HFFc6 (cell line): Measurements from ENCODE around the gene TRIM66. TPM values are rescaled to one million over a fixed set of nuclear protein-coding genes. Genes with fewer than 3 reads are reported as not detected.

Experiments used
- DNase-seq: peaks from one replicate; pipeline ENCODE4 v3.0.0-alpha.2; 2018
- H3K27ac Mint-ChIP-seq: 2 replicates; pipeline ENCODE4 v1.8.0; 2020; ENCODE audit warnings: mild to moderate bottlenecking, mixed read lengths
- H3K27me3 Mint-ChIP-seq: 2 replicates; pipeline ENCODE4 v1.8.0; 2021; ENCODE audit warnings: mild to moderate bottlenecking, moderate library complexity, mixed read lengths; ENCODE audit not compliant: insufficient read depth
- H3K36me3 Mint-ChIP-seq: 2 replicates; pipeline ENCODE4 v1.8.0; 2021; ENCODE audit warnings: low read depth, mixed read lengths
- H3K4me1 Mint-ChIP-seq: 2 replicates; pipeline ENCODE4 v1.8.0; 2020; ENCODE audit warnings: low read depth, mixed read lengths
- H3K4me3 Mint-ChIP-seq: 2 replicates; pipeline ENCODE4 v1.8.0; 2020; ENCODE audit warnings: mild to moderate bottlenecking, moderate library complexity, mixed read lengths
- H3K9me3 Mint-ChIP-seq: 2 replicates; pipeline ENCODE4 v1.8.0; 2020; ENCODE audit warnings: mild to moderate bottlenecking, mixed read lengths
- total RNA-seq, 6 experiments: library from RNA; stranded (reverse); fragmentation: NEBNext Ultra II Directional; extraction: Animal tissue kit (Norgen Biotek cat#: 25700); gene quantifications; 2 replicates in 1 of 6; 3 replicates in 5 of 6; pipeline ENCODE4 v1.2.3, GENCODE V29; 2021
- TF ChIP-seq, protein P1 (sequence below): fragments of 200-600 bp; sonication (generic); IDR thresholded peaks from 2 replicates; pipeline ENCODE4 v1.5.0; 2021; ENCODE audit warnings: antibody characterized with exemption, mild to moderate bottlenecking

The TRIM66 gene
- total RNA-seq, 6 experiments from 2014 or later: 4.5 to 6.9 (median 5.6) TPM

GRCh38 chr11:8614497-8614896 lies 68.0 kb downstream of the TRIM66 start:
- TF ChIP-seq, protein P1, sequence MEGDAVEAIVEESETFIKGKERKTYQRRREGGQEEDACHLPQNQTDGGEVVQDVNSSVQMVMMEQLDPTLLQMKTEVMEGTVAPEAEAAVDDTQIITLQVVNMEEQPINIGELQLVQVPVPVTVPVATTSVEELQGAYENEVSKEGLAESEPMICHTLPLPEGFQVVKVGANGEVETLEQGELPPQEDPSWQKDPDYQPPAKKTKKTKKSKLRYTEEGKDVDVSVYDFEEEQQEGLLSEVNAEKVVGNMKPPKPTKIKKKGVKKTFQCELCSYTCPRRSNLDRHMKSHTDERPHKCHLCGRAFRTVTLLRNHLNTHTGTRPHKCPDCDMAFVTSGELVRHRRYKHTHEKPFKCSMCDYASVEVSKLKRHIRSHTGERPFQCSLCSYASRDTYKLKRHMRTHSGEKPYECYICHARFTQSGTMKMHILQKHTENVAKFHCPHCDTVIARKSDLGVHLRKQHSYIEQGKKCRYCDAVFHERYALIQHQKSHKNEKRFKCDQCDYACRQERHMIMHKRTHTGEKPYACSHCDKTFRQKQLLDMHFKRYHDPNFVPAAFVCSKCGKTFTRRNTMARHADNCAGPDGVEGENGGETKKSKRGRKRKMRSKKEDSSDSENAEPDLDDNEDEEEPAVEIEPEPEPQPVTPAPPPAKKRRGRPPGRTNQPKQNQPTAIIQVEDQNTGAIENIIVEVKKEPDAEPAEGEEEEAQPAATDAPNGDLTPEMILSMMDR: no peak
- H3K27me3 Mint-ChIP-seq: no peaks in the 10 kb centered on the region; the same call in 1 of the 2 replicates
- no peak overlapping the region for H3K4me3 Mint-ChIP-seq
- H3K4me1 Mint-ChIP-seq: no peaks in the 10 kb centered on the region
- H3K27ac Mint-ChIP-seq: no peak overlapping the region
- H3K9me3 Mint-ChIP-seq: no peaks in the 10 kb centered on the region
- peaks cover 10% of the 10 kb centered on the region for H3K36me3 Mint-ChIP-seq
- DNase-seq: no peak

- Mint-ChIP-seq H3K9me3 (no peaks in the 10 kb centered on the region), H3K27me3 (no peaks in the 10 kb centered on the region; the same call in 1 of the 2 replicates), H3K36me3 (peaks cover 10% of the 10 kb centered on the region), H3K4me3 (no peak overlapping the region), H3K4me1 (peaks cover 8% of the 10 kb centered on the region), H3K27ac (no peak overlapping the region)
- no peak for DNase-seq
- TF ChIP-seq, protein P1: no peak
Measured at GRCh38 chr11:8613036-8613435, 69.4 kb downstream of the TRIM66 start.

DNA sequence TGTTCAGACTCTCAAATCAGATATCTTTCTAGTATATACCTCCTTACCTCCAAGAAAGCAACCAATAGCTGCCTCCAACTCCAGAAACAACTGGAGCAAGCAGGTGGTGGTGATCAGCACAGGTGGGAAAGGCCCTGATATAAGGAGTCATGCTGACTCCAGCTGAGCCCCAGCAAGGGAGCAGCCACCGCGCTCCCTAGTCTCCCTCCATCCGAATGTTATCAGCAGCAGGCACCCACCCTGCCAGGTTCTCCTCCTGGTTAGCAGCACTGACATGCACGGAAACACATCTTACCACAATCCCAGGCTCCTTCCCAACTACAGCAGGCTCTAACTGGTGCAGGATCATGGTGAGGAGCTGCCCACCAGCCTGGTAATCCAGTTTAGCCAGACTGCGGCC lies 69.9 kb downstream of the TRIM66 start:
- Mint-ChIP-seq H3K4me1 (peaks cover 8% of the 10 kb centered on the region), H3K4me3 (no peak overlapping the region), H3K36me3 (peaks cover 10% of the 10 kb centered on the region), H3K27me3 (no peaks in the 10 kb centered on the region; the same call in 1 of the 2 replicates), H3K27ac (no peak overlapping the region), H3K9me3 (no peaks in the 10 kb centered on the region)
- DNase-seq: no peak
- TF ChIP-seq, protein P1: no peak

GRCh38 chr11:8610532-8611116 lies 71.8 kb downstream of the TRIM66 start:
- H3K9me3 Mint-ChIP-seq: no peaks in the 10 kb centered on the region
- no peak for DNase-seq
- TF ChIP-seq, protein P1: no peak
- H3K4me1 Mint-ChIP-seq: peaks cover 21% of the 10 kb centered on the region
- H3K4me3 Mint-ChIP-seq: no peak overlapping the region
- H3K36me3 Mint-ChIP-seq: 0 out of 2 replicates have a peak, but pooled peaks cover 2% of the 10 kb centered on the region
- no peak overlapping the region for H3K27ac Mint-ChIP-seq
- no peaks in the 10 kb centered on the region; the same call in 1 of the 2 replicates for H3K27me3 Mint-ChIP-seq

DNA sequence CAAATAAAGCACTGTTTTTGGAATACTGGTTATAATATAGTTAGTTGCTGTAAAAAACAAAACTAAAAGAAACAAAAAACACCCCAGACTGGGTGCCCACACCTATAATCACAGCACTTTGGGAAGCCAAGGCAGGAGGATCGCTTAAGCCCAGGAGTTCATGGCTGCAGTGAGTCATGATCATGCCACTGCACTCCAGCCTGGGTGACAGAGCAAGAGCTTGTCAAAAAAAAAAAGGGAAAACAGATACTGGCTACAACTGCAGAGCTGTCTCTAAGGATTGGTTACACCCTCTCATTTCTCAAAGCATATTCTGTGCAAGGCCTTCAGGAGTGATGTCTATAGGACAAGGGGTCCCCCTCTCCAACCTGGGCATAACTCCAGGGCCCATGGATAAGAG lies 73.8 kb downstream of the TRIM66 start:
- Mint-ChIP-seq H3K27ac (no peak overlapping the region), H3K36me3 (no peaks in the 10 kb centered on the region), H3K4me3 (no peak overlapping the region)

More for the DNA sequence above, 73.8 kb downstream of the TRIM66 start:
- peak; percentile 26 for DNase-seq
- no peaks in the 10 kb centered on the region for H3K9me3 Mint-ChIP-seq
- no peaks in the 10 kb centered on the region; the same call in 1 of the 2 replicates for H3K27me3 Mint-ChIP-seq
- H3K4me1 Mint-ChIP-seq: peaks cover 40% of the 10 kb centered on the region
- TF ChIP-seq, protein P1: no peak
